Measurements from ENCODE around the gene HMBS. TPM values are rescaled to one million over a fixed set of nuclear protein-coding genes. Genes with fewer than 3 reads are reported as not detected.

The HMBS gene
- total RNA-seq, 1 donor from 2014 or later = 21.4 TPM

- FAIRE-seq = no peak
Observed at GRCh38 chr11:119049081-119049480, 35.6 kb upstream of the HMBS start.

GRCh38 chr11:119051440-119052162, 33.1 kb upstream of the HMBS start:
- H3K27ac Mint-ChIP-seq (ENCODE audit: unreplicated experiment) = no peak overlapping the region
- H3K4me3 ChIP-seq (ENCODE audit: insufficient read depth, low read depth, low read length) = no peak overlapping the region
- no peak overlapping the region for H2AFZ ChIP-seq (ENCODE audit: low read depth, low read length)
- no peaks in the 10 kb centered on the region for H3K9me3 Mint-ChIP-seq (ENCODE audit: unreplicated experiment)
- H3K4me3 Mint-ChIP-seq (ENCODE audit: unreplicated experiment) = no peak overlapping the region
- H3K4me1 Mint-ChIP-seq (ENCODE audit: low read depth, unreplicated experiment) = peaks cover 7% of the 10 kb centered on the region
- H3K9me3 ChIP-seq (ENCODE audit: insufficient read depth, low read depth, low read length) = no peaks in the 10 kb centered on the region
- no peak for DNase-seq (ENCODE audit: low read depth)
- TF ChIP-seq CTCF (IDR thresholded peaks at IDR 0.05; ENCODE audit: insufficient read depth, low read depth, low read length) = no peak
- no peak for TF ChIP-seq EZH2 (IDR thresholded peaks at IDR 0.05; ENCODE audit: insufficient read depth, low read length)
- H3K4me2 ChIP-seq (ENCODE audit: low read length) = no peak overlapping the region
- peaks cover 91% of the 10 kb centered on the region for H4K20me1 ChIP-seq (ENCODE audit: insufficient read depth, low read length)
- peaks cover 10% of the 10 kb centered on the region for H3K4me1 ChIP-seq (ENCODE audit: insufficient read depth, low read length)
- peaks cover 69% of the 10 kb centered on the region for H3K36me3 ChIP-seq (ENCODE audit: insufficient read depth, low read length)
- peaks cover 48% of the 10 kb centered on the region for H3K36me3 Mint-ChIP-seq (ENCODE audit: low read depth, unreplicated experiment)
- no peaks in the 10 kb centered on the region for H3K27me3 ChIP-seq (ENCODE audit: insufficient read depth, low read length)
- no peak overlapping the region for H3K9ac ChIP-seq (ENCODE audit: low read length)
- no peak for FAIRE-seq
- H3K27me3 Mint-ChIP-seq (ENCODE audit: low read depth, unreplicated experiment) = no peaks in the 10 kb centered on the region
- H3K27ac ChIP-seq (ENCODE audit: low read depth, low read length) = no peak overlapping the region
- peaks cover 38% of the 10 kb centered on the region for H3K79me2 ChIP-seq (ENCODE audit: insufficient read depth, low read length)

More at GRCh38 chr11:119049081-119049480, 35.6 kb upstream of the HMBS start:
- Mint-ChIP-seq H3K27me3 (ENCODE audit: low read depth, unreplicated experiment) (no peaks in the 10 kb centered on the region), H3K4me3 (ENCODE audit: unreplicated experiment) (no peak overlapping the region), H3K27ac (ENCODE audit: unreplicated experiment) (no peak overlapping the region), H3K36me3 (ENCODE audit: low read depth, unreplicated experiment) (peaks cover 45% of the 10 kb centered on the region), H3K9me3 (ENCODE audit: unreplicated experiment) (no peaks in the 10 kb centered on the region), H3K4me1 (ENCODE audit: low read depth, unreplicated experiment) (no peaks in the 10 kb centered on the region)
- TF ChIP-seq EZH2 (IDR thresholded peaks at IDR 0.05; ENCODE audit: insufficient read depth, low read length) (no peak), CTCF (IDR thresholded peaks at IDR 0.05; ENCODE audit: insufficient read depth, low read depth, low read length) (no peak)
- H3K9me3 ChIP-seq (ENCODE audit: insufficient read depth, low read depth, low read length) = no peaks in the 10 kb centered on the region
- H4K20me1 ChIP-seq (ENCODE audit: insufficient read depth, low read length) = peaks cover 89% of the 10 kb centered on the region
- no peak overlapping the region for H3K4me2 ChIP-seq (ENCODE audit: low read length)
- no peaks in the 10 kb centered on the region for H3K4me1 ChIP-seq (ENCODE audit: insufficient read depth, low read length)
- no peaks in the 10 kb centered on the region for H3K27me3 ChIP-seq (ENCODE audit: insufficient read depth, low read length)
- no peak for DNase-seq (ENCODE audit: low read depth)
- peaks cover 13% of the 10 kb centered on the region for H3K79me2 ChIP-seq (ENCODE audit: insufficient read depth, low read length)
- H3K9ac ChIP-seq (ENCODE audit: low read length) = no peak overlapping the region
- H2AFZ ChIP-seq (ENCODE audit: low read depth, low read length) = no peak overlapping the region
- H3K4me3 ChIP-seq (ENCODE audit: insufficient read depth, low read depth, low read length) = no peak overlapping the region
- H3K36me3 ChIP-seq (ENCODE audit: insufficient read depth, low read length) = peaks cover 64% of the 10 kb centered on the region
- H3K27ac ChIP-seq (ENCODE audit: low read depth, low read length) = no peak overlapping the region

- H4K20me1 ChIP-seq (ENCODE audit: insufficient read depth, low read length) = peaks cover 85% of the 10 kb centered on the region
- peaks cover 66% of the 10 kb centered on the region for H3K36me3 ChIP-seq (ENCODE audit: insufficient read depth, low read length)
- H3K36me3 Mint-ChIP-seq (ENCODE audit: low read depth, unreplicated experiment) = peaks cover 43% of the 10 kb centered on the region
Observed at GRCh38 chr11:119052163-119052814, 32.4 kb upstream of the HMBS start.

More at GRCh38 chr11:119052163-119052814, 32.4 kb upstream of the HMBS start:
- Histone ChIP-seq H3K27me3 (ENCODE audit: insufficient read depth, low read length) (no peaks in the 10 kb centered on the region), H3K4me2 (ENCODE audit: low read length) (no peak overlapping the region), H3K4me3 (ENCODE audit: insufficient read depth, low read depth, low read length) (no peak overlapping the region), H3K9me3 (ENCODE audit: insufficient read depth, low read depth, low read length) (no peaks in the 10 kb centered on the region), H3K4me1 (ENCODE audit: insufficient read depth, low read length) (peaks cover 10% of the 10 kb centered on the region), H2AFZ (ENCODE audit: low read depth, low read length) (no peak overlapping the region), H3K27ac (ENCODE audit: low read depth, low read length) (no peak overlapping the region), H3K9ac (ENCODE audit: low read length) (no peak overlapping the region), H3K79me2 (ENCODE audit: insufficient read depth, low read length) (peaks cover 42% of the 10 kb centered on the region)
- TF ChIP-seq CTCF (IDR thresholded peaks at IDR 0.05; ENCODE audit: insufficient read depth, low read depth, low read length) (no peak), EZH2 (IDR thresholded peaks at IDR 0.05; ENCODE audit: insufficient read depth, low read length) (no peak)
- FAIRE-seq (no peak), DNase-seq (ENCODE audit: low read depth) (no peak)
- no peak overlapping the region for H3K27ac Mint-ChIP-seq (ENCODE audit: unreplicated experiment)
- H3K9me3 Mint-ChIP-seq (ENCODE audit: unreplicated experiment) = no peaks in the 10 kb centered on the region
- peaks cover 7% of the 10 kb centered on the region for H3K4me1 Mint-ChIP-seq (ENCODE audit: low read depth, unreplicated experiment)
- H3K27me3 Mint-ChIP-seq (ENCODE audit: low read depth, unreplicated experiment) = no peaks in the 10 kb centered on the region
- H3K4me3 Mint-ChIP-seq (ENCODE audit: unreplicated experiment) = peak overlapping the region; percentile 20
